NK-92 (cell line): ENCODE measurements around the gene TPM2.

Experiments
- DNase-seq: peaks from one replicate; lab custom pipeline; 2025; ENCODE audit not compliant: unreplicated experiment; lab: John Stamatoyannopoulos, UW

Gene TPM2

GRCh38 chr9:35696520-35697215 is 6.9 kb upstream of the TPM2 start:
- DNase-seq, result no peak

- no peak for DNase-seq
Measured at GRCh38 chr9:35695943-35696401, 6.2 kb upstream of the TPM2 start.

GRCh38 chr9:35691757-35692301 is 2.1 kb upstream of the TPM2 start:
- DNase-seq, result no peak

- no peak for DNase-seq
Measured at GRCh38 chr9:35691334-35691650, 1.6 kb upstream of the TPM2 start.

GRCh38 chr9:35690614-35691333 is 1.0 kb upstream of the TPM2 start:
- no peak for DNase-seq

GRCh38 chr9:35690294-35690613 is 529 bp upstream of the TPM2 start:
- no peak for DNase-seq

GRCh38 chr9:35688558-35689541 is 875 bp downstream of the TPM2 start:
- DNase-seq, result no peak

GRCh38 chr9:35687972-35688557 is 1.7 kb downstream of the TPM2 start:
- no peak for DNase-seq

GRCh38 chr9:35687306-35687705 is 2.4 kb downstream of the TPM2 start:
- no peak for DNase-seq

- no peak for DNase-seq
Measured at GRCh38 chr9:35686222-35687203, 3.2 kb downstream of the TPM2 start.

GRCh38 chr9:35685506-35685905 is 4.2 kb downstream of the TPM2 start:
- DNase-seq, result no peak

GRCh38 chr9:35684921-35685320 is 4.8 kb downstream of the TPM2 start:
- DNase-seq, result no peak

GRCh38 chr9:35683323-35683722 is 6.4 kb downstream of the TPM2 start:
- DNase-seq, result no peak

- DNase-seq, result no peak
Measured at GRCh38 chr9:35682520-35683315, 7.0 kb downstream of the TPM2 start.

GRCh38 chr9:35682051-35682450 is 7.7 kb downstream of the TPM2 start:
- no peak for DNase-seq

- DNase-seq, result no peak
Measured at GRCh38 chr9:35681341-35682002, 8.3 kb downstream of the TPM2 start.

GRCh38 chr9:35680331-35681105 is 9.2 kb downstream of the TPM2 start:
- no peak for DNase-seq
